ENCODE results near the gene KLHL40. TPM values are rescaled to one million over a fixed set of nuclear protein-coding genes. Genes with fewer than 3 reads are reported as not detected.
A peak's percentile ranks its signal among the peaks of the same experiment; 100 is the strongest.

The KLHL40 gene, protein sequence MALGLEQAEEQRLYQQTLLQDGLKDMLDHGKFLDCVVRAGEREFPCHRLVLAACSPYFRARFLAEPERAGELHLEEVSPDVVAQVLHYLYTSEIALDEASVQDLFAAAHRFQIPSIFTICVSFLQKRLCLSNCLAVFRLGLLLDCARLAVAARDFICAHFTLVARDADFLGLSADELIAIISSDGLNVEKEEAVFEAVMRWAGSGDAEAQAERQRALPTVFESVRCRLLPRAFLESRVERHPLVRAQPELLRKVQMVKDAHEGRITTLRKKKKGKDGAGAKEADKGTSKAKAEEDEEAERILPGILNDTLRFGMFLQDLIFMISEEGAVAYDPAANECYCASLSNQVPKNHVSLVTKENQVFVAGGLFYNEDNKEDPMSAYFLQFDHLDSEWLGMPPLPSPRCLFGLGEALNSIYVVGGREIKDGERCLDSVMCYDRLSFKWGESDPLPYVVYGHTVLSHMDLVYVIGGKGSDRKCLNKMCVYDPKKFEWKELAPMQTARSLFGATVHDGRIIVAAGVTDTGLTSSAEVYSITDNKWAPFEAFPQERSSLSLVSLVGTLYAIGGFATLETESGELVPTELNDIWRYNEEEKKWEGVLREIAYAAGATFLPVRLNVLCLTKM
- total RNA-seq: not detected

DNA sequence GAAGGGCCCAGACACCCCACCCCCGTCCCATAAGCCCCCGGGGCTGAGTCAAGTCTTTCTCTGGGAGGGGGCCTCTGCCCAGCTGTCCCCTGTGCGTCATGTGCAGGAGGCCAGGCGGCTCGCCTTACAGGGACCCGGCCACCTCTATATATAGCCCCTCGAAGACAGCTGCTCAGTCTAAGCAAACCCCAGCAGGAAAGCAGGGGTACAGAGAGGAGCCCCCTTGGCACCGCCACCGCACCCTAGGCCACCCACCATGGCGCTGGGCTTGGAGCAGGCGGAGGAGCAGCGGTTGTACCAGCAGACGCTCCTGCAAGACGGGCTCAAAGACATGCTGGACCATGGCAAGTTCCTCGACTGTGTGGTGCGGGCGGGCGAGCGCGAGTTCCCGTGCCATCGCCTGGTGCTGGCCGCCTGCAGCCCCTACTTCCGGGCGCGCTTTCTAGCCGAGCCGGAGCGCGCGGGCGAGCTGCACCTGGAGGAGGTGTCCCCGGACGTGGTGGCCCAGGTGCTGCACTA, at the start of gene KLHL40:
Gene KLHL40 (plus strand): TSS at position 175 of the 519 bp plus-strand sequence. CDS start 82 bp downstream, at position 257.
- DNase-seq: no peak

DNA sequence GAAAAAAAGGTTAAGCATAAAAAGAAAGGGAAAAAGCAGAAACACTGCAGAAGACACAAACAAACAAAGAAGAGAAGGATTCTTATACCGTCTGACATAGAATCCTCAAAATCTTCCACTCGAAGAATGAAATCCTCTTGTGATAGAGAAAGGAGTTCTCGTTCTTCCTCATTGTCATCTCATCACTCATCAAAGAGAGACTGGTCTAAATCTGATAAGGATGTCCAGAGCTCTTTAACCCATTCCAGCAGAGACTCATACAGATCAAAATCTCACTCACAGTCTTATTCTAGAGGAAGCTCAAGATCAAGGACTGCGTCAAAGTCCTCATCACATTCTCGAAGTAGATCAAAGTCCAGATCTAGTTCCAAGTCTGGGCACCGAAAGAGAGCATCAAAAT, 48.3 kb upstream of the KLHL40 start:
- no peak for DNase-seq

- peak; percentile 26 for DNase-seq
Observed at GRCh38 chr3:42638339-42638842, 46.9 kb upstream of the KLHL40 start.

DNA sequence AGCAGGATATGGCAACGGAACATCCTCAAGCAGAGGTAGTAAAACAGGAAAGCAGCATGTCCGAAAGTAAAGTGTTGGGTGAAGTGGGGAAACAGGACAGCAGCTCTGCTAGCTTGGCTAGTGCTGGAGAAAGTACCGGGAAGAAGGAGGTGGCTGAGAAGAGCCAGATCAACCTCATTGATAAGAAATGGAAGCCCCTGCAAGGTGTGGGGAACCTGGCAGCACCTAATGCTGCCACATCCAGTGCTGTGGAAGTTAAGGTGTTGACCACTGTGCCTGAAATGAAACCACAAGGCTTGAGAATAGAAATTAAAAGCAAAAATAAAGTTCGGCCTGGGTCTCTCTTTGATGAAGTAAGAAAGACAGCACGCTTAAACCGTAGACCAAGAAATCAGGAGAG, 46.1 kb upstream of the KLHL40 start:
- no peak for DNase-seq

DNA sequence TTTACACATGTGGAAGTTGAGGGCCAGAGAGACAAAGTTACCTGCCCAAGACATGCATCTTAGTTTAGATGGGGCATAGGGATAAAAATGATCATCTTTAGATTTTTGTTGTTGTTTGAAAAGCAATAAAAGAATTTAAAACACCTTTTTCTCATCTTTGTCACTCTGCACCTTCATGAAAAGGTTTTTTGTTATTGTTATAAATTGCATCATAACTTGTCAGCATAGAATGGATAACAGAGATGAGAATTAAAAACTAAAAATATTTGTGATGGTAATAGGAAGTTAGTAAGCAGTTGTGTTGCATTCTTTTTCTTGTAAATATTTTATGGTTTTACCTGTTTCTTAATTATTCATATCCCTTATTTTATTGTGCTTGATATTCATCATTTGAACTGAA, 45.2 kb upstream of the KLHL40 start:
- DNase-seq: no peak

- DNase-seq: no peak
Observed at GRCh38 chr3:42640771-42641370, 44.5 kb upstream of the KLHL40 start.

DNA sequence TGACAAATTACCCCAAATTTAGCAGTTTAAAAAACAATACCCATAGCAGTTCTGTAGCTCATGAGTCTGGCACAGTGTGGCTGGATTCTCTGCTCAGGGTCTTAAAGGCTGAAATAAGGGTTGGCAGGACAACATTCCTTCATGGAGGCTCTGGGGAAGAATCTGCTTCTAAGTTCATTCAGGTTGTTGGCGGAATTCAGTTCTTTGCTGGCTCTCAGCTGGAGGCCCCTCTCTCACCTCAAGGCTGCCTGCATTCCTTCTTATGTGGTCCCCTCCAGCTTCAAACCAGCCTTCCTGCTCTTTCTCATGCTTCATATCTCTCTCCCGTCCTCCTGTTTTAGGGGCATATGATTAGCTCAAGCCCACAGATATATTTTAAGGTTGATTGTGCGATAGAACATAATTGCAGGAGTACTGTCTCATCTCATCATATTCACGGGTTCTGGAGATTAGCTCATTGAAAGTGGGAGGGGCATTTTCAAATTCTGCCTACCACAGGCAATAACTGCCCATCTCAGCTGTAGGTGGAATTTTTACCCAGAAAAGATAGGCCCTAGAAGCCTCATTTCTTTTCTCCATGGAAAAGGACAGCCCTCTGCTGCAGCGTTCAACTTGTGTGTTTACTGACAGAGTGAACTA, 37.4 kb upstream of the KLHL40 start:
- no peak for DNase-seq

DNA sequence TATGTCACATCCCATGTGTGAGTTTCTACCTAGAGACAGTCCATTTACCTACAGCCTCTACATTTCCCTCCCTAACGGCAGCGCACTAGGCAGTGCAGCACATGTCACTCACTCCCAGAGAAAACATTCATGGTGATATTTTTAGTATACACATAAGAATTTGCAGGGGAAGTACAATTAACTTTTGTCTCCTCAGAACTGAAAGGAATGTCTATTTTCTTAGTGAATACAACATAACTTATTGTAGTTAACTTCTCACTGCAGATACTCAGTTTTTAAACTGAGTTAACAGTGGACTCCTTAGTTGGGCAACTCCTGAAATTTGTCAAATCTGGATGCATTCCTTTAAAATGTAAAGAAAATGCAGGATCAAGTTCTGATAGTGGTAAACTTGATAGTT, 36.3 kb upstream of the KLHL40 start:
- no peak for DNase-seq

- DNase-seq: no peak
Observed at GRCh38 chr3:42649783-42650182, 35.6 kb upstream of the KLHL40 start.

DNA sequence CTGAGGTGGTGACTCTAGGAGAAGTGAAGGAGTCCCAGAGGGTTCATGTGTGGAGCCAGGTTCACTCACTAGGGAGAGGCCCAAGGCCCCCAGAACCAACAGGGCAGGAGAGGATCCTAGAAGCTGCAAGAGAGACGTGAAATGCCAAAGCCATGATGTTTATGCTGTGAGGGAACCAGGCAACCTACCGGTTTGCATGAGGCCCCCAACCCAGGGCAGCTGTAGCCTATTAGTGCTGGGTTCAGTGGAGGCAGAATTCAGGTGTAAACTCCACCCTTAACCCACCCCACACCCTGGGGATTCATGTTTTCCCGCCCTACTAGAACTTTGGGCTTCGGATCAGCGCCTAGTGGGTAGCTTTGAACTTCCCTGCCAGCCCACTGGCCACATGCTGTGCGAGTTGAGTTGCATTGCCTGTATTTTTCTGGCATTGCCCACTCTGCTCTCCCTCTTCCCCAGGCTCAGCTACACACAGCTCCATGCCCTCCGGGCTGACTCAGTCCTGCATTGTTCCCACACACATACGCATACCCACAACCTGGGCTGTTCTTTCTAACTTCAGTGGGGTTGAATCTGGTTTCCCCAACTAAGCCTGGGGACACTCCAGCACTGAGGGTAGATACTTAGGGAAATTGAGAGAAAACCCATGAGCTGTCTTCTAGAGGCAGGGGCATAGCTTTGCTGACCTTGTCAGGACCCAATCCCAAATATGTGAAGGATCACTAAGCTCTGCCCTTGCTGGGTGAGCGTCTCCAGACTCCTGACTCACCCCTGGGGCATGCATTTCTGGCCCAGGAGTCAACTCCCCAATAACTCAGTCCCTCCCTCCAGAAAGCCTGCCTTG, 33.9 kb upstream of the KLHL40 start:
- no peak for DNase-seq

GRCh38 chr3:42652251-42652610, 33.1 kb upstream of the KLHL40 start:
- no peak for DNase-seq

- no peak for DNase-seq
Observed at GRCh38 chr3:42652611-42653302, 32.6 kb upstream of the KLHL40 start.

DNA sequence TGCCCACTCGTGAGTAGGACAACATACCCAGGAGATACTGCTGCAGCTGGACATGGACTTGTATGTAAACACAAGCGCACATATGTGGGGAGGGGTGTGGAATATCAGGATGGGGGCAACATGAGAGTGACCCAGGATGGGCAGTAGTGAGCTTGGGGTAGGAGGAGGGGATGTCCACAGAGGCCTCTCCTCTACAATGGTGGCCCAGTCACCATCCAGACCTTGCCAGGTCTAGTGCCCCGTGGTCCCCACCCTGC, 32.1 kb upstream of the KLHL40 start:
- DNase-seq: no peak

GRCh38 chr3:42653560-42654330, 31.6 kb upstream of the KLHL40 start, which contains the start of gene ZBTB47:
Gene ZBTB47 (plus strand): TSS chr3:42653697. CDS start chr3:42658356, 4,659 bp downstream.
- no peak for DNase-seq

- DNase-seq: no peak
Observed at GRCh38 chr3:42654331-42655201, 30.8 kb upstream of the KLHL40 start.

GRCh38 chr3:42655331-42655888, 29.9 kb upstream of the KLHL40 start:
- no peak for DNase-seq

- DNase-seq: no peak
Observed at GRCh38 chr3:42655980-42656679, 29.2 kb upstream of the KLHL40 start.

DNA sequence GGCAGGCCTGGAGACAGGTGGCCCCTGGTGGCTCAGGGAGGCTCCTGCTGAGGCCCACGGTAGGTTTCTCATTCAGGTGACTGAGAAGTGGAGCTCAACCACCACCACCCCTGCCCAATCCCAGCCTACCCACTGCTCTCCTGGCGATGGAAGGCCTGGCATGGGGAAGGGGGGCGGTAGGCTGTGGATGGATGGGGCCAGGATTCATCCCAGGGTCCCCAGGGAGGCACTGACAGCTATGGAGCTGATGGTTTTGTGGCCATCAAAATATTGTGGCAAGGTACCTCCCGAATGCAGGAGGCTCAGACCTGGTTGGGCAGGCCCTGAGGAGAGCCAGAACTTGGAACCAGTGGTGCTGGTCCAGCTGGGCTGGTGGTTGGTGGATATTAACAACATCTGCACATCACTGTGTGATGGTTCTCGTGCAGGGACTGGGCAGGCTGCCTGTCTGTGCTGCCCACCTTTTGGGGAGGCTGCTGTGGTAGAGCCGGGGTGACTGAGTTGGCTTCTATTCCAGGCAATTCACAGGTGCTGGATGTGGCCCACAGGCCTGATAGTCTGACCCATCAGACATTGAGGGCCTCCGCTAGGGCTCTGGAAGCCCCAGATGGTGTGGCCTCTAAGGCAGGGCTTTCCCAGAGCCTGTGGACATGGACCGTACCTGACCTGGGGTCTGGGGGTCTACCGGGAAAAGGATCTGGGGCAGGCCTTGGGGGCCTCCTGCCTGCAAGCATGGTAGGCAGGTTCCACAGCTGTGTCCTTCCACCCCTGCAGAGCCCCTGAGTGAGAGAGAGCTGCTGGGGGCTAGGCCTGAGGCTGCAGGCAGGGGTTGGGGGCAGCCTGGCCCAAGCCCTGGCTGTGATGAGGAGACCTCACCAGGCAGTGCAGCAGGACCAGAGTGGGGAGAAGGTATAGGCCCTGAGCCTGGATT, 28.4 kb upstream of the KLHL40 start:
- no peak for DNase-seq
